NCI-H446 (cell line): ENCODE data around the gene NAA10.

Source experiments
- DNase-seq, 2 experiments: peaks; one replicate each; lab custom pipeline; 2025; lab: John Stamatoyannopoulos, UW

NAA10 gene

DNA sequence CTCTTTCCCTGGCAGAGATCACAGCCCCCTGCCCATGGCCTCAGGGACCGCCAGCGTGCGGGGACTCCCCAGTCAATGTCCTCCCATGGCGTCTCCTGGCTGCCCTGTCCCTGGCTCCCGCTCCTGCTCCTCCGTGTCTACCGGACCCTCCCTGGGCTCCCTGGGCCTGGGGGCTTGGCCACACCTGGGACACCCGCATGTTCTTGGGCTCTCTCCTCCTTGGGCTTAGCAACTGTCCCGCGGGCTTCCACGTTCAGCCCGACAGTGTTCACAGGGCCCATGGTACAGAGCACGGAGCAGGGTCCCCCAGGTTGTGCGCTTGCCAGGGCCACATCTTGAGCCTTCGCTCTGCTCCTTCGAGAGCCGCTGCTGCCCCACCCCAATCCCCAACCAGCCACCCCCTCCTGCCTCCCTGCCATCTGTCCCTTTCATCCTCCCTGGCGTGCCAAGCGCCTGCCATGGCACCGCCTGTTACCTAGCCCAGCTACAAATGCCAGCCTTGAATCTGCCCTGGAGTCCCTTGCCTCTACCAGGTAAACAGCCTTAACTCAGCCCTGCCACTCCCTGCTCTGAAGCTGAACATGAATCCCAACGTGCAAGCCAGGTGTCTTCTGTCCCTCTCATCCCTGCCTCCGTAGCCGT is 26.5 kb downstream of the NAA10 start:
- DNase-seq, result no peak

DNA sequence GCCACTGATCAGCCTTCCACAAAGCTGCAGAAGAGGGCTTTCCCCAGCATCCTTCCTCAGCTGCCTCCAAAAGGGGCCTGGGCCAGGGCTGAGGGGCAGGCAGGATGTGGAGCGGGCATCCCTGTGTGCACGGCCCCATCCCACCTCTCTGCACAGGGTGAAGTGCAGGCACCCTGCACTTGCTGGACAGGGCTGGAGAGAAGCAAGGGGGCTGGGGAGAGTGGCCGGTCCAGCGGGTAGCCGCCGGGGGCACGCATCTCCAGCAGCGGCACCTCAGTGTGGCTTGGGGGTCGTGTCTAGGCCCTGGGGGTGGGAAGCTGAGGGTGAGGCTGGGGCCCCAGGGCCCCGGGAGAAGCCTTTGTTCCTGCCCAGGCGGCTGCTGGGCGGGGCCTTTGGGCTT is 27.4 kb downstream of the NAA10 start:
- no peak for DNase-seq

DNA sequence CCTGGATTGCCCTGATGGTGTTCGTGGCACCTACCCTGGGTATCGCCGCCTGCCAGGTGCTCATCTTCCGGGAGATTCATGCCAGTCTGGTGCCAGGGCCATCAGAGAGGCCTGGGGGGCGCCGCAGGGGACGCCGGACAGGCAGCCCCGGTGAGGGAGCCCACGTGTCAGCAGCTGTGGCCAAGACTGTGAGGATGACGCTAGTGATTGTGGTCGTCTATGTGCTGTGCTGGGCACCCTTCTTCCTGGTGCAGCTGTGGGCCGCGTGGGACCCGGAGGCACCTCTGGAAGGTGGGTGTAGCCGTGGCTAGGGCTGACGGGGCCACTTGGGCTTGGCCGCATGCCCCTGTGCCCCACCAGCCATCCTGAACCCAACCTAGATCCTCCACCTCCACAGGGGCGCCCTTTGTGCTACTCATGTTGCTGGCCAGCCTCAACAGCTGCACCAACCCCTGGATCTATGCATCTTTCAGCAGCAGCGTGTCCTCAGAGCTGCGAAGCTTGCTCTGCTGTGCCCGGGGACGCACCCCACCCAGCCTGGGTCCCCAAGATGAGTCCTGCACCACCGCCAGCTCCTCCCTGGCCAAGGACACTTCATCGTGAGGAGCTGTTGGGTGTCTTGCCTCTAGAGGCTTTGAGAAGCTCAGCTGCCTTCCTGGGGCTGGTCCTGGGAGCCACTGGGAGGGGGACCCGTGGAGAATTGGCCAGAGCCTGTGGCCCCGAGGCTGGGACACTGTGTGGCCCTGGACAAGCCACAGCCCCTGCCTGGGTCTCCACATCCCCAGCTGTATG is 28.5 kb downstream of the NAA10 start:
- no peak for DNase-seq

DNA sequence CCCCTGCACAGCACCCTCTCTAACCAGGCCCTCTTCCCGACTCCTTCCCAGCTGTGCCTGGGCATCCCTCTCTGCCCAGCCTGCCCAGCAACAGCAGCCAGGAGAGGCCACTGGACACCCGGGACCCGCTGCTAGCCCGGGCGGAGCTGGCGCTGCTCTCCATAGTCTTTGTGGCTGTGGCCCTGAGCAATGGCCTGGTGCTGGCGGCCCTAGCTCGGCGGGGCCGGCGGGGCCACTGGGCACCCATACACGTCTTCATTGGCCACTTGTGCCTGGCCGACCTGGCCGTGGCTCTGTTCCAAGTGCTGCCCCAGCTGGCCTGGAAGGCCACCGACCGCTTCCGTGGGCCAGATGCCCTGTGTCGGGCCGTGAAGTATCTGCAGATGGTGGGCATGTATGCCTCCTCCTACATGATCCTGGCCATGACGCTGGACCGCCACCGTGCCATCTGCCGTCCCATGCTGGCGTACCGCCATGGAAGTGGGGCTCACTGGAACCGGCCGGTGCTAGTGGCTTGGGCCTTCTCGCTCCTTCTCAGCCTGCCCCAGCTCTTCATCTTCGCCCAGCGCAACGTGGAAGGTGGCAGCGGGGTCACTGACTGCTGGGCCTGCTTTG is 29.2 kb downstream of the NAA10 start:
- no peak for DNase-seq

DNA sequence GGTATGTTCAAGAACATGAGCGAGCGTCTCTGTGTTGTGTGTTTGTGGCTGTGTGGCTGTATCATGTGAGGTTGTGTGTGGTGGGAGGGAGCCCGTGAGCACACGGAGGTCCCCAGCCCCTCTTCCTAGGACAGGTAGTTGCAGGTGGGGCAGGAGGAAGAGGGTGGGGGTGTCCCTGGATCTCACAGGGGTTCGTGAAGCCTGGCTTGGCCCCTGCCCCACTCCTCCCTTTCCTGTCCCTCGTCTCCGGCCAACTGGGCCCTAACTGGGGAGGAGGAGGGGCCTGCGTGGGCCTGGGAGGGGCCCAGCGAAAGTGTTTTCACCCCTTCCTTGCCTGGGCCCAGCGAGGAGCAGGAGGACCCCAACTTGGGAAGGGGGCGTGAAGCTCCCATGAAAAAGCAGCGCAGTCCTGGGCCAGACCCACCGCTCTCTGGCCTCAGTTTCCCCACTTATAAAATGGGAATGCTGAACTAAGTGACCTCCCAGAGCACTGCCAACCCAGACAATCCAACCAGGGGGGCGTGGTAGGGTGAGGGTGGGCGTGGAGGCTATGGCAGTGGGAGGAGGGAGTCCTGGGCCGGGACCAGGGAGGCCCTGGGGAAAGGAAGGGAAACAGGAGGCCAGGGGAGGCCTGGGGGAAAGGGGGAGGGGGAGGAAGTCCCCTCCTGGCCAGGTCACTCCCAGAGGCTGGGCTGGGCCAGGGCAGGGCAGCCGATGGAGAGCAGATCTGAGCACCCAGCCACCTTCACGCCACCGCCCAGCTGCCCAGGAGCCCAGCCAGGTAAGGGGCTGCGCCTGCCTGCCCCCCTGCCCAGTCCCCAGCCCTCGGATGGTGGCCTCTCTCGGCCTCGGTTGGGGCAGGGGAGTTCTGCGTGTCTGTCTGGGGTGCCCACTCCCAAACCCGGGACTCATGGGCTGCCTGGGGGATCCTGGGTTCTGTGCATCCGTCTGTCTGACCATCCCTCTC is 30.6 kb downstream of the NAA10 start, which contains the start of gene AVPR2:
AVPR2 (plus strand) TSS at position 683 of the 967 bp plus-strand sequence. CDS start 473 bp downstream, outside the sequence.
- no peak for DNase-seq

DNA sequence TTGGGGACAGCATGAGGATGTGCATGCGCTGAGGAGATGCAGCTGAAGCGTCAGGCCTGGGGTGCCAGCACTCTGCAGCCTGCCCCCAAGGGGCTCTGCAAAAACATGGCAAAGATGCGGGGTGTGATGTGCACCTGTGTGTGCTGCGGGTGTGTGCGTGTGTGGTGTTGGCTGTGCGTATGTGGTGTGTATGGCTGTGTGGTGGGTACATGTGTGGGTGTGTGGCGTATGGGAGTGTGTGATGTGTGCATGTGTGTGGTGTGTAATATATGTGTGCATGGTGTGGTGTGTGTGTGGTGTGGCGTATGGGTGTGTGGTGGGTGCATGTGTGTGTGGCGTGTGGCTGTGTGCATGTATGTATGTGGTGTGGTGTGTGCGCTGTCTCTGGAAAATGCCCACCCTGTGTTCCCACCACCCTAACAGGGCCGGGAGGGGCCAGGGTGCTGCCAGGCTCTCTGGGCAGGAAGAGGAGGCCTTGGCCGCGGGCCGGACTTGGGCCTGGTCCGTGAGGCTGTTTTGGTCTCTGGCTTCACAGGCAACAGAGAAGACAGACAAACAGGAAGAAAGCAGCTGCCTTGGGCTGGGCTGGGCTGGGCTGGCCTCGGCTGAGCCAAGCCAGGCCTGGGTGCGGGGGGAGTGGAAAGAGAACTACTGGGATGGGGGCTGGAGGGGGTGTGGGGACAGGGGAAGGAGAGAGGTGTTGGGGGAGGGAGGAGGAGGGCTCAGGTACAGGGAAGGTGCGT is 31.4 kb downstream of the NAA10 start:
- DNase-seq, result no peak

DNA sequence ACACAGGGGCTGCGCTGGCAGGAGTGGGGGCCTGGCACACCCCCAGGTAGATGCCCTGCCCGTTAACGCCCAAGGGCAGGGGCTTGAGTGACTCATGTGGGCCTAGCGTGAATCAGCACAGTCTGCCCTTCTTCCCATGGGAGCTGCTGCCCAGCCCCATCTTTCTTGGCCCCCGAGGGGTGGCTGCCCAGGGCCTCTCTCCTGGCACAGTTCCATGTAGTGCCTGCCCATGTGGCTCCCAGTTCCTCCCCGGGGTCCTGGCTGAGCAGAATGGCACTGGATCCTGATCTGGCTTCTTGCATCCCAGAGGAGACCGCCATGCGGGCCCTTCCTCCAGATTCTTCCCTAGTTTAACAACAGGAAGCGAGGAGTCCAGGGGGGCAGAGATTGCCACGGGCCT is 32.5 kb downstream of the NAA10 start:
- DNase-seq, result no peak

DNA sequence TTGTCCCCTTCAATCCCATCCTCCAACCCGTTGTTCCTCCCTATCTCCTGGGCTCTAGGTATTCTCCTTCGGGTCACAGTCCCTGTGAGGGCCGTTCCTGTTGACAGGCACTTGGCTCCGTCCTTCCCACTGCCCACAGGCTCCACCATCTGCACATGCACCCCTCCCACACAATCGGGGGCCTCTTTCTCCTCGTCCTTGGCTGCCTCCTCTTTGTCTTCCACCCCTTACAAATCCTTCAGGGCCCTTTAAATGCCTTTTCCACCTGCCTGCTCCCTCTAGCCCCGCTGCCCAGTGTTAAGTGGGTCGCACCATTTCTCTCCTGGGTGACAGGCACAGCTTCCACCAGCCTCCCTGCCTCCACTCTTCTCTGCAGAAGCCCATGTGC is 33.1 kb downstream of the NAA10 start:
- DNase-seq, result no peak

DNA sequence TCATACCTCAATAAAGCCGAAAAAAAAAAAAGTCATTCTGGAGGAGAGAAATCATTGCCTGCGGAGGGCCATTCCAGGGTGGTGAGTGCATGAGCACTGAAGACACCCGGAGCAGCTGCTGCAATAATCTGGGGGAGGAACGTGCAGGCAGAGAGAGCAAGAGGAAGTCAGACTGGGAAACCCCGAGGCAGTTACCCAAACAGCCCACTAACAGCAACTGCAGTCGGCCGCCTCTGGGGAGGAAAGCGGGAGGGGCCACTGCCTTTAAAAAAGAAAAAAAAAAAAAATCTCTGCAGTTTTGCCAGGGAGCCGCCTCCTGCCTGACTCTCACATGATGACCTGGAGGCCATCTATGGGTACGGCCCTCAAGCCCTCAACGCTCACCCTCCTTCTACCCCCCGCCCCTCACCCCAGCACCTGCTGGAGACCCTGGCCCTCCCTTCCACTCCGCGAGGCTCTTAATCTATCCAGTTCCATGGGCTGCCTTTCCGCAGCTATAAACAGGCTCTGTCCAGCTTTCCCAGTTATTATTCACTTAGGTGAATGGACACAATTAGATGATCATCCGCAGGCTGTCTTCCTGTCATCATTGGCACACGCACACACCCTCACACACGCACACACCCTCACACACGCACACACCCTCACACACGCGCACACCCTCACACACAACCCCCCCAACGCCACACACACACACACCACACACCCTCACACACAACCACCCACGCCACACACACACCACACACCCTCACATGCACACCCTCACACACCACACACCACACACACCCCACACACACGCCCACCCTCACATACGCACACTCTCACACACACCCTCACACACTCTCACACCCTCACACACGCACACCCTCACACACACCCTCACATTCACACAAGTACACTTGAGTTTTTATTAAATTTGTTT is 33.7 kb downstream of the NAA10 start:
- DNase-seq, result peak in 1 of 2 experiments; percentile 24

DNA sequence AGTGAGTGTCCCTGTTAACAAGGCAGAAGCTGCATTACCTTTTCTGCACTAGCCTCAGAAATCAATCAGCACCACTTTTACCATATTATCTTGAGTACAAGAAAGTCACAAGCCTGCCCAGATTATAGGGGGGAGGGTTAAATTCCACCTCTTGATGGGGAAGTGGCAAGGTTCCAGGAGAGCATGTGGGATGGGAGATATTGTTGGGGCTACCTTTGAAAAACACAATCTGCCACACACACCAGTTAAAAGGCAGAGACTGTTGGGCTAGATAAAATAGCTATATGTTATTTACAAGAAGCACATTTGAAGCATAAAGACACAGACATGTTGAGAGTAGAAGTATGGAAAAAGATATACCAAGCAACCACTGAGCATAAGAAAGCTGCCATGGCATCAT is 36.9 kb downstream of the NAA10 start:
- DNase-seq, result no peak

DNA sequence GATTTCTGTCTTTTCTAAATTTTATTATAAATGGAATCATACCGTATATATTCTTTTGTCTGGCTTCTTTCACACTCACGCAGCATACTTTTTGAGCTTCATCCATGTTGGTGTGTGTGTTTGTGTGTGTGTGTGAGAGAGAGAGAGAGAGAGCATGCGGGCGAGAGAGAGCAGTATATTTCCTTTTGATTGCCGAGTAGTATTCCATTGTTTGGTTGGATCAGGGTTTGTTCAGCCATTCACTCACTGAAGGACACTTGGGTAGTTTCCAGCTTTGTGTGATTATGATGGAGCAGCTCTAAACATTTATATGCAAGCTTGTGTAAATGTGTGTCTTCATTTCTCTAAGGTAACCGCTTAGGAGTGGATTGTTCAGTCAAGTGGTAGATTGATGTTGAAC is 45.7 kb downstream of the NAA10 start:
- no peak for DNase-seq

DNA sequence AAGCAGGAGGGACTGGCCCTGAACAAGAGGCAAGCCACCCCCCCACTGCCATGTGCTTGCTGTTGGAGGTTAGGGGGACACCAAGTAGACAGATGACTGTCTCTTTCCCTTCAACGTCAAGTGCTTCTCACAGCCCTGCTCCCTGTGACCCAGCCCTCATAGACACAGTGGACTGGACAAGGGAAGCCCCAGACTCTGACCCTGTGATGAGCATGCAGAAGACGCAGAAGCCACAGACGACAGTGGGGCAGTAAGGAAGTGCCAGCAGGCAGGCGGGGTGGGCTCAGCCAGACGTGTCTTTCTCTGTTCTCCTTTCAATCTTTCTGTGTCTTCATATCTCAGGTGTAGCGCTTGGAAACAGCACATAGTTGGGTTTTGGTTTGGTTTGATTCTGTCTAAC is 46.5 kb downstream of the NAA10 start:
- no peak for DNase-seq

DNA sequence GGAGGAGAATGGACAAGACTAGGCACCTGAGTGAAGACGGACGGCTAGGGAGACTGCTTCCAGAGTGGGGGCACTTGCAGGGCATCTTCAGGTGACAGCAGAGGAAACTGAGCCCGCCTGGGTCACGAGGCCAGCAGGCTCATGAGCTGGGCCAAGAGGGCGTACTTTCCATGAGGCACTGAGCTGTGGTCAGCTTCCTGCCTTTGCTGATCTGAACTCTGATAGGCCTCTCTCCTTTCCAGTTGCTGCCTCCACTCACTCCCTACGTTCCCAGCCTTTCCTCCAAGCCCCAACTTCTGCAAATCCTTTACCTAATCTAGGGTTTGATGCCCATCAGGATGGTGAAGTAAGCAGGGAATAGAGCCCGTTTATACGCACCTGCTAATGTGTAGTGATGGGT is 47.5 kb downstream of the NAA10 start:
- no peak for DNase-seq

DNA sequence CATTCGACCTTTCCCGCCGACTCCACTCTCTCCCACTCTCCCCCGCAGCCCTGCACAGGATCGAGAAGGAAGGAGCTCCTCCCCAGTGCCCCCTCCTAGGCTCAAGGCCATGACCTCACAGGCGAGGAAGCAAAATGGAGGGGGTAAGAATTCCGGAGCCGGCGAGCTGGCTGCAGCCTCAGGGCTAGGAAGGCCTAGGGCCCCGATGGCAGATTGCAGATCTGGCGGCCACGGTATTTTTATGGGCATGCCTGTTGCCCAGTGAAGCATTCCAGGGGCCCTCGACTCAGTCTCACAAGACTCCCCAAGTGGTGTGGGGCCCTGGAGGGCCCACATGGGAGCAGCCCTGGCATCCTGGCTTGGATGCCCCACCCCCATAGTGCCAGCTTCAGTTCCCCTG is 47.9 kb downstream of the NAA10 start:
- DNase-seq, result no peak

DNA sequence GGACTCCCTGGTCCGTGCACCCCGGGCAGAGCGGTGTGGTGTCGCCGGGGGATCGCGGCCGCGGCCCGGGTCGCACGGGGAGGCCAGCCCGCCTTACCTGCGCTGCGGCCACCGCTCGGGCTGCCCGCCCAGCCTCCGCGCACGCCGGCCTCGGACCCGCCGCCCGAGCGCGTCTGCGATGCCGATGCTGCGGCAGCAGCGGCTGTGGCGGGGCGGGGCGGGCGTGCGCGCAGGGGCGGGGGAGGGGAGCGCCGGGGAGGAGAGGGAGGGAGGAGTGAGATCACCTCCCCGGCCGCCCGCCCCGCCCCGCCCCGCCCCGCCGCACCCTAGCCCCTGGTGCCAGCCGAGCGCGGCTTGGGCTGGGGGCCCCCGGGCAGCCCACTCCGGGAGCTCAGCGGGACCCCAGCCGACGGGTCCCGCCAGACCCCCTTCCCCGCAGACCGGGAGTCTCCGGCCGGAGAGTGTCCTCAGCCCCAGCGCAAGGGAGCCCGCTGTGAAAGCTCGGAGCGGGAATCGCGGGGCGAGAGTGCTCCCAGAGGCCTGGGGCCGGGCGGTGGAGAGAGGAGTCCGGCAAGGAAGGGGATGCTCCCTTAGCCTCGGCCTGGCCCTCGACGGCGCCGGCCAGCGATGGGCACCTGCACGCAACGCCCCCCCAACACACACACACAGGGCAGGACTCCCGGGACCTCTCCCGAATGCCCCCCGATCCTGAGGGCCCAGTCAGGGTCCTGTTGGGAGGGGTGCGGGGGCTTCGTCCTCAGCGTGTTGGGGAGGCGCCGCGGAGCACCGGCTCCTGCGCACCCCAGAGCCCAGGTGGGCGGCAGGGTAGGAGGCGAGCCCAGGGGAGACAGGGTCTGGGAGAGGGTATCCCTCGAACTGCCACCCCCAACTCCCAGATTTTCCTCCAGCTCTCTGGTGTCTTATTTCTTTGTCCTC is 48.6 kb downstream of the NAA10 start, which contains the start of gene L1CAM:
L1CAM (minus strand) TSS at position 206 of the 936 bp plus-strand sequence. CDS start 10,337 bp downstream, outside the sequence.
- DNase-seq, result no peak

DNA sequence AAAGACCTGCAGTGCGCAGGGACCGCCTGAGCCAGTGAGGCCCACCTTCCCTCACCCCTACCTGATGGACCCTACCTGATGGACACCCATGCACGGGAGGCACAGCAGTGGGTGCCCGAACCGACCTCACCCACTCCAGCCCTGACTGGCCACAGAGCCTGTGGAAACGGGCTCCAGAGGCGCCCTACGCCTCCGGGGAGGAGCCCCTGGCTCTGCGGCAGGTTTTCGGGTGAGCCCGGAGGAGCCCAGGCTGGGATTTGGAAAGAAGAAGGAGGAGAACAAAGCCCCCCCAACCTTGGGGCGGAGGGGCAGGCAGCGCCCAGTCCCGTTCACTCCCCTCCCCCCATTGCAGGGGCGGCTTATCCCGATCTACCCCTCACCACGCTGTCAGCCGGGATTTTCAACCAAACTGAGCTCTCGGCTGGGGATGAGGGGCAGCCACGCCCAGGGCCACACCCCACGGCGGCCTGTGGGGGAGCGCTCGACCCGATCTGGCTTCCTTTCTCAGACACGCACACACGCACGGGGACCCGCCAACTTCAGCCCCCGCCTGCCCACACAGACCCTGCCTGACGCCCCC is 49.5 kb downstream of the NAA10 start:
- DNase-seq, result no peak

DNA sequence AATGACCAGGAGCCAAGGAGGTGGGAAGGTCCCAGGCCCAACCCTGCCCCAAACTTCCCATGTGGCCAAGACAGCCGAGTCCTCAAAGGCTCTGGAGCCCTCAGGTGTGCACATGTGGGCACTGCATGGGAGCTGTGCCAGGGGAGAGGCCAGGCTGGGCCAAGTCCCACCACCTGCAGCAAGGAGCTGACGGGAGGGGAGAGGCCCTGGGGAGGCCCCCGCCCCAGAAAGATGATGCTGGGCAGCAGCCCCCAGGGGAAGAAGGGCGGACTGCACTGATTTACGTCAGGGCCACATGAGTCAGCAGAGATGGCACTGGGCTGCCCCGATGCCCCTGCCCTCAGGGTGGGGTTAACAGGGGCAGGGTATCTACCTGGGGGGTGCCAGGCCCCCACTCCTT is 50.2 kb downstream of the NAA10 start:
- DNase-seq, result no peak

DNA sequence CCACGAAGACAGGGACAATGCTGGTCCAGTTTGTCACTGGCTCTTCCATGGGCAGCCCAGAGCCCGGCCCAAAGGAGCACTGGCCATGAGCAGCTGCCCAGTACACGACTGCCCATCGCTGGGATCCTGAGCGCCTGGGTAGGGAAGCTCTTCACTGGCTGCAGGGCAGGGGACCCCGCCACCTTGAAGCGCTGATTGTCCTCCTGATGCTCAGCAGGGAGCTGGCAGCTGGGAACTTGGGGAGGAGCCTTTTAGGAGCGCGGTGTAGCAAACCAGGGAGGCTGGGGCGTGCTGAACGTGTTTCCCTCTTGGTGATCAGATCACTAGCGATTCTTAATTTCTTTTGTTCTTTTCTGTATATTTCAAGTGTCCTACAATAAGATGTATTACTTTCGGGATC is 50.7 kb downstream of the NAA10 start:
- DNase-seq, result no peak
